GM21447 (cell line): ENCODE data around the gene INTU.
"Not testable (repeated sequence)": the region's sequence is repeated elsewhere in the genome, so short reads cannot be mapped to it uniquely, and the experiment has no call there.

Source experiments
- ATAC-seq: cut with Tn5 transposase; IDR thresholded peaks from one replicate; pipeline ENCODE4 v1.9.1; 2021; ENCODE audit not compliant: unreplicated experiment

The INTU gene

GRCh38 chr4:127642169-127642568 is 9.4 kb downstream of the INTU start:
- no peak for ATAC-seq

- no peak for ATAC-seq
These were observed 11.0 kb downstream of the INTU start for GRCh38 chr4:127643791-127644190.

- ATAC-seq = no peak
These were observed 15.3 kb downstream of the INTU start for GRCh38 chr4:127648061-127648460.

- ATAC-seq = not testable (repeated sequence)
These were observed 22.8 kb downstream of the INTU start for GRCh38 chr4:127655590-127655989.

GRCh38 chr4:127656047-127656680 is 23.4 kb downstream of the INTU start:
- no peak for ATAC-seq

- no peak for ATAC-seq
These were observed 27.6 kb downstream of the INTU start for GRCh38 chr4:127660284-127660885.

GRCh38 chr4:127667116-127667515 is 34.4 kb downstream of the INTU start:
- ATAC-seq = no peak

- ATAC-seq = no peak
These were observed 35.0 kb downstream of the INTU start for GRCh38 chr4:127667772-127668171.

GRCh38 chr4:127668770-127669169 is 36.0 kb downstream of the INTU start:
- no peak for ATAC-seq

- no peak for ATAC-seq
These were observed 36.9 kb downstream of the INTU start for GRCh38 chr4:127669691-127670090.

- no peak for ATAC-seq
These were observed 39.4 kb downstream of the INTU start for GRCh38 chr4:127672111-127672510.

- no peak for ATAC-seq
These were observed 52.5 kb downstream of the INTU start for GRCh38 chr4:127685292-127685691.

GRCh38 chr4:127686658-127687057 is 53.9 kb downstream of the INTU start:
- no peak for ATAC-seq

- ATAC-seq = no peak
These were observed 54.8 kb downstream of the INTU start for GRCh38 chr4:127687580-127687979.

- peak; percentile 100 for ATAC-seq
These were observed 66.0 kb downstream of the INTU start for GRCh38 chr4:127698789-127699200.

GRCh38 chr4:127708985-127709384 is 76.2 kb downstream of the INTU start:
- ATAC-seq = no peak

GRCh38 chr4:127709456-127709855 is 76.7 kb downstream of the INTU start:
- ATAC-seq = no peak

- ATAC-seq = no peak
These were observed 97.6 kb downstream of the INTU start, which contains the start of gene SLC25A31 for GRCh38 chr4:127730142-127730913. Gene SLC25A31 (plus strand): TSS chr4:127730400. CDS start chr4:127730546, 146 bp downstream.

- no peak for ATAC-seq
These were observed 98.6 kb downstream of the INTU start for GRCh38 chr4:127731406-127731805.

- no peak for ATAC-seq
These were observed 100.0 kb downstream of the INTU start for GRCh38 chr4:127732623-127733328.

- no peak for ATAC-seq
These were observed 102.2 kb downstream of the INTU start for GRCh38 chr4:127734976-127735375.
